ENCODE data around the gene PHGDH. TPM values are rescaled to one million over a fixed set of nuclear protein-coding genes. Genes with fewer than 3 reads are reported as not detected.

The PHGDH gene
- total and polyA plus RNA-seq, 9 of the 15 experiments (the other 6 are each of a cell fraction or from before 2014, with no cell fraction given), result 6.7 to 84.2 (median 36.2) TPM

DNA sequence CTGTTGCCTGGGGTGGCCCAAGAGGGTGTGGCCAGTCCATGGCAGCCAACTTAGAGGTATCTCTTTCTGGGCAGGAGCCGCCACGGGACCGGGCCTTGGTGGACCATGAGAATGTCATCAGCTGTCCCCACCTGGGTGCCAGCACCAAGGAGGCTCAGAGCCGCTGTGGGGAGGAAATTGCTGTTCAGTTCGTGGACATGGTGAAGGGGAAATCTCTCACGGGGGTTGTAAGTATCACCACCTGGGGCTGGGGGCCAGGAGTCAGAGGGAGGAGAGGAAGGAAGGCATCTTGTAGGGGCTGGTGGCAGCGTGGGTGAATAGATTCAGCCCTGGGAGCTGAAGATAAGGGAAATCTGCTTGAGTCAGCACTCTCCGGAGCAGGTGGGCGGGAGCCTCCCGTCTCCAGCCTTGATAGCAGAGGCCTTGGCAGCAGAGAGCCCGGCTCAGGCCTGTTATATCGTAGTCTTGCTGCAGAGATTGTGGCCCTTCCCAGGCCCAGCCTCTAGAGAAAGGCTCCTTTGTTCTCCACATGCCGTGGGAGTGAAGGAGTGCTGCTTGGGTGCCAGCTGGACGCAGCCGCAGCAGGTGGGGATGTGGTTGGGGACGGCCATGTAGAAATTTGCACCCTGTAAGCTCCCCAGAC lies 25.4 kb downstream of the PHGDH start (continued):
- no peak for TF ChIP-seq PHF8 (IDR thresholded peaks at IDR 0.05; ENCODE audit: borderline replicate concordance, low read length)
- no peak for TF ChIP-seq NFYB (IDR thresholded peaks at IDR 0.05; ENCODE audit: extremely low read depth, insufficient read length)
- TF ChIP-seq ZBTB17 (CRISPR knock-in tag; IDR thresholded peaks at IDR 0.05), result peak; percentile 70; the same call in 1 of the 2 replicates
- TF ChIP-seq GTF2E2 (tag; IDR thresholded peaks at IDR 0.05), result no peak
- TF ChIP-seq, protein P1, sequence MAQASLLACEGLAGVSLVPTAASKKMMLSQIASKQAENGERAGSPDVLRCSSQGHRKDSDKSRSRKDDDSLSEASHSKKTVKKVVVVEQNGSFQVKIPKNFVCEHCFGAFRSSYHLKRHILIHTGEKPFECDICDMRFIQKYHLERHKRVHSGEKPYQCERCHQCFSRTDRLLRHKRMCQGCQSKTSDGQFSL (CRISPR knock-in tag; IDR thresholded peaks at IDR 0.05), result no peak
- TF ChIP-seq, protein P1 (tag; IDR thresholded peaks at IDR 0.05), result no peak
- TF ChIP-seq MEIS2 (IDR thresholded peaks at IDR 0.05; ENCODE audit: partially characterized antibody), result peak; percentile 29
- peak; percentile 6 for TF ChIP-seq RBBP5 (IDR thresholded peaks at IDR 0.05; ENCODE audit: borderline replicate concordance, insufficient read depth, low read length, poor library complexity, severe bottlenecking)
- peak; percentile 87 for TF ChIP-seq PHB2 (IDR thresholded peaks at IDR 0.05; ENCODE audit: low read depth)
- TF ChIP-seq POLR2B (IDR thresholded peaks at IDR 0.05; ENCODE audit: low read depth, partially characterized antibody), result no peak
- TF ChIP-seq, protein P2, sequence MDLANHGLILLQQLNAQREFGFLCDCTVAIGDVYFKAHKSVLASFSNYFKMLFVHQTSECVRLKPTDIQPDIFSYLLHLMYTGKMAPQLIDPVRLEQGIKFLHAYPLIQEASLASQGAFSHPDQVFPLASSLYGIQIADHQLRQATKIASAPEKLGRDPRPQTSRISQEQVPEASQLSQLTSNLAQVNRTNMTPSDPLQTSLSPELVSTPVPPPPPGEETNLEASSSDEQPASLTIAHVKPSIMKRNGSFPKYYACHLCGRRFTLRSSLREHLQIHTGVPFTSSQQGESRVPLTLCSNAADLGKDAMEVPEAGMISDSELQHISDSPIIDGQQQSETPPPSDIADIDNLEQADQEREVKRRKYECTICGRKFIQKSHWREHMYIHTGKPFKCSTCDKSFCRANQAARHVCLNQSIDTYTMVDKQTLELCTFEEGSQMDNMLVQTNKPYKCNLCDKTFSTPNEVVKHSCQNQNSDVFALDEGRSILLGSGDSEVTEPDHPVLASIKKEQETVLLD (IDR thresholded peaks at IDR 0.05), result peak; percentile 62; the same call in 1 of the 2 replicates
- no peak for TF ChIP-seq ZNF354B (CRISPR knock-in tag; IDR thresholded peaks at IDR 0.05)
- TF ChIP-seq ZNF311 (CRISPR knock-in tag; IDR thresholded peaks at IDR 0.05), result peak; percentile 26; the same call in 1 of the 2 replicates
- TF ChIP-seq, protein P3, sequence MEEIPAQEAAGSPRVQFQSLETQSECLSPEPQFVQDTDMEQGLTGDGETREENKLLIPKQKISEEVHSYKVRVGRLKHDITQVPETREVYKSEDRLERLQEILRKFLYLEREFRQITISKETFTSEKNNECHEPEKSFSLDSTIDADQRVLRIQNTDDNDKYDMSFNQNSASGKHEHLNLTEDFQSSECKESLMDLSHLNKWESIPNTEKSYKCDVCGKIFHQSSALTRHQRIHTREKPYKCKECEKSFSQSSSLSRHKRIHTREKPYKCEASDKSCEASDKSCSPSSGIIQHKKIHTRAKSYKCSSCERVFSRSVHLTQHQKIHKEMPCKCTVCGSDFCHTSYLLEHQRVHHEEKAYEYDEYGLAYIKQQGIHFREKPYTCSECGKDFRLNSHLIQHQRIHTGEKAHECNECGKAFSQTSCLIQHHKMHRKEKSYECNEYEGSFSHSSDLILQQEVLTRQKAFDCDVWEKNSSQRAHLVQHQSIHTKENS (CRISPR knock-in tag; IDR thresholded peaks at IDR 0.05), result no peak
- peak in 1 of 2 experiments; percentile 90; a peak in 3 of 4 replicates for TF ChIP-seq TBL1XR1 (IDR thresholded peaks at IDR 0.05; ENCODE audit: low read length in 2 of 2)
- TF ChIP-seq, protein P4, sequence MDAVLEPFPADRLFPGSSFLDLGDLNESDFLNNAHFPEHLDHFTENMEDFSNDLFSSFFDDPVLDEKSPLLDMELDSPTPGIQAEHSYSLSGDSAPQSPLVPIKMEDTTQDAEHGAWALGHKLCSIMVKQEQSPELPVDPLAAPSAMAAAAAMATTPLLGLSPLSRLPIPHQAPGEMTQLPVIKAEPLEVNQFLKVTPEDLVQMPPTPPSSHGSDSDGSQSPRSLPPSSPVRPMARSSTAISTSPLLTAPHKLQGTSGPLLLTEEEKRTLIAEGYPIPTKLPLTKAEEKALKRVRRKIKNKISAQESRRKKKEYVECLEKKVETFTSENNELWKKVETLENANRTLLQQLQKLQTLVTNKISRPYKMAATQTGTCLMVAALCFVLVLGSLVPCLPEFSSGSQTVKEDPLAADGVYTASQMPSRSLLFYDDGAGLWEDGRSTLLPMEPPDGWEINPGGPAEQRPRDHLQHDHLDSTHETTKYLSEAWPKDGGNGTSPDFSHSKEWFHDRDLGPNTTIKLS (IDR thresholded peaks at IDR 0.05; ENCODE audit: borderline replicate concordance, low read depth), result peak; percentile 43; the same call in 1 of the 2 replicates
- TF ChIP-seq ATF1 (CRISPR knock-in tag; IDR thresholded peaks at IDR 0.05), result no peak
- TF ChIP-seq ATF1 (tag; IDR thresholded peaks at IDR 0.05), result peak; percentile 49; the same call in 1 of the 2 replicates
- TF ChIP-seq TAL1 (IDR thresholded peaks at IDR 0.05), result peak; percentile 98
- TF ChIP-seq HDAC2 (IDR thresholded peaks at IDR 0.05), result peak; percentile 94
- TF ChIP-seq ZNF699 (CRISPR knock-in tag; IDR thresholded peaks at IDR 0.05; ENCODE audit: insufficient replicate concordance), result no peak
- peak; percentile 75; the same call in 1 of the 2 replicates for TF ChIP-seq ZNF274 (IDR thresholded peaks at IDR 0.05; ENCODE audit: borderline replicate concordance, low read depth, low read length)
- TF ChIP-seq TEAD4 (IDR thresholded peaks at IDR 0.05; ENCODE audit: low read length), result peak; percentile 98
- no peak for TF ChIP-seq TEAD4 (CRISPR knock-in tag; IDR thresholded peaks at IDR 0.05; ENCODE audit: borderline replicate concordance)
- no peak for TF ChIP-seq NONO (IDR thresholded peaks at IDR 0.05; ENCODE audit: low read depth in 2 of 2, low read length in 1 of 2)

All from K562 (cell line).